Bronchial epithelial cell (primary cell): ENCODE results near the gene FHIT. TPM values are rescaled to one million over a fixed set of nuclear protein-coding genes. Genes with fewer than 3 reads are reported as not detected.

Source experiments
- DNase-seq: peaks from one replicate; pipeline ENCODE4 v3.0.0-alpha.2; 2010; ENCODE audit warnings: low read depth
- FAIRE-seq: peaks from 2 replicates; lab custom pipeline; 2011; peaks lifted over from hg19 to GRCh38; lab: Jason Lieb, UNC
- H3K27me3 ChIP-seq: 2 replicates; pipeline ENCODE4 v1.5.1; 2011; ENCODE audit warnings: low read length; ENCODE audit not compliant: control insufficient read depth, insufficient read depth
- H3K36me3 ChIP-seq: 2 replicates; pipeline ENCODE4 v1.5.1; 2011; ENCODE audit warnings: low read length; ENCODE audit not compliant: control insufficient read depth, insufficient read depth
- H3K4me3 ChIP-seq: 2 replicates; pipeline ENCODE4 v1.5.1; 2011; ENCODE audit warnings: mild to moderate bottlenecking, low read depth, low read length, control low read depth
- total RNA-seq: library from RNA; depleted of rRNA; stranded (reverse); fragments of >200 nt; gene quantifications from 2 replicates; pipeline ENCODE4 v1.2.1, GENCODE V29; 2014
- TF ChIP-seq, protein P1 (sequence below): IDR thresholded peaks from 2 replicates; pipeline ENCODE4 v1.5.1; 2011; ENCODE audit warnings: mild to moderate bottlenecking, moderate library complexity, low read length, control low read depth, inconsistent platforms; ENCODE audit not compliant: insufficient read depth, severe bottlenecking

The FHIT gene
- total RNA-seq, 1 donor from 2014 or later: 1.6 TPM

DNA sequence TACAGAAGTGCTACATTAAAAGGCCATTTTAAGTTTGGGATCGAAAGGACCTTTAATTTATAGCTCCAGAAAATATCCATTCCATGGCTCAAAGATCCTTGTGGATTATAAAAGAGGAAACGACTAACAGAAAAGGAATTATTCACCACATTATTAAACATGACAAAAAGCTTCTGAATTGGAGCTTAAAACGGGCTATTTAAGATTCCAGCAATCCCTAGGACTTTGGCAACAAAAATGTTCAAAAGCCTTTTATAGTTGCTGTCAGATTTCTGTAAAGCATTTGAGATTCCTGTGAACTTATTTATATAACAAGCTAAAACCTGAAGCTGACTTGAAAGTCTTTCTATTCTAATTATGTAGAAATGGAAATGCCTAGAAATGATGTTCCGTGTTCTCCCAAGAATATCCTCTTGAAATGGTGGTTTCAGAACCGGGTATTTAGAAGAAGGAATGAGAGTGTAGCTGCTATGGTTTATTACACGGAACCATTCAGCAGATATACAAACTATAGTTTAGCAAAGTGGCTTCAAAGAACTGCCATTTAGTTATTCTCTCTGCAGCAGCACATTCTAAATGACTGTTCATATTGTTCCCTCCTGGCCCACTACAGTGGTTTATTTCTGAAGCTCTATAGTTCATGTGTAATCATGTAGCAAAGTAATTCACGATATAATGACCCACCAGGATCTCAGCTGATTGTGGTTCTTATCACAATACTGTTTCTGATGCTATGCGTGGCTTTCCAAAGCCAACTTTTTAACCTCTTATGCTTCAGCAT, 961.7 kb downstream of the FHIT start:
- no peaks in the 10 kb centered on the region for H3K27me3 ChIP-seq
- DNase-seq: no peak
- no peak for FAIRE-seq
- TF ChIP-seq, protein P1, sequence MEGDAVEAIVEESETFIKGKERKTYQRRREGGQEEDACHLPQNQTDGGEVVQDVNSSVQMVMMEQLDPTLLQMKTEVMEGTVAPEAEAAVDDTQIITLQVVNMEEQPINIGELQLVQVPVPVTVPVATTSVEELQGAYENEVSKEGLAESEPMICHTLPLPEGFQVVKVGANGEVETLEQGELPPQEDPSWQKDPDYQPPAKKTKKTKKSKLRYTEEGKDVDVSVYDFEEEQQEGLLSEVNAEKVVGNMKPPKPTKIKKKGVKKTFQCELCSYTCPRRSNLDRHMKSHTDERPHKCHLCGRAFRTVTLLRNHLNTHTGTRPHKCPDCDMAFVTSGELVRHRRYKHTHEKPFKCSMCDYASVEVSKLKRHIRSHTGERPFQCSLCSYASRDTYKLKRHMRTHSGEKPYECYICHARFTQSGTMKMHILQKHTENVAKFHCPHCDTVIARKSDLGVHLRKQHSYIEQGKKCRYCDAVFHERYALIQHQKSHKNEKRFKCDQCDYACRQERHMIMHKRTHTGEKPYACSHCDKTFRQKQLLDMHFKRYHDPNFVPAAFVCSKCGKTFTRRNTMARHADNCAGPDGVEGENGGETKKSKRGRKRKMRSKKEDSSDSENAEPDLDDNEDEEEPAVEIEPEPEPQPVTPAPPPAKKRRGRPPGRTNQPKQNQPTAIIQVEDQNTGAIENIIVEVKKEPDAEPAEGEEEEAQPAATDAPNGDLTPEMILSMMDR: no peak
- H3K4me3 ChIP-seq: no peak overlapping the region
- H3K36me3 ChIP-seq: no peaks in the 10 kb centered on the region

- FAIRE-seq: no peak
- Histone ChIP-seq H3K27me3 (no peaks in the 10 kb centered on the region), H3K36me3 (no peaks in the 10 kb centered on the region), H3K4me3 (no peak overlapping the region)
- DNase-seq: no peak
- TF ChIP-seq, protein P1: no peak
These were observed 968.4 kb downstream of the FHIT start for GRCh38 chr3:60282866-60283265.

GRCh38 chr3:60281970-60282369, 969.3 kb downstream of the FHIT start:
- Histone ChIP-seq H3K4me3 (no peak overlapping the region), H3K27me3 (no peaks in the 10 kb centered on the region), H3K36me3 (no peaks in the 10 kb centered on the region)
- TF ChIP-seq, protein P1: no peak
- FAIRE-seq (no peak), DNase-seq (no peak)

DNA sequence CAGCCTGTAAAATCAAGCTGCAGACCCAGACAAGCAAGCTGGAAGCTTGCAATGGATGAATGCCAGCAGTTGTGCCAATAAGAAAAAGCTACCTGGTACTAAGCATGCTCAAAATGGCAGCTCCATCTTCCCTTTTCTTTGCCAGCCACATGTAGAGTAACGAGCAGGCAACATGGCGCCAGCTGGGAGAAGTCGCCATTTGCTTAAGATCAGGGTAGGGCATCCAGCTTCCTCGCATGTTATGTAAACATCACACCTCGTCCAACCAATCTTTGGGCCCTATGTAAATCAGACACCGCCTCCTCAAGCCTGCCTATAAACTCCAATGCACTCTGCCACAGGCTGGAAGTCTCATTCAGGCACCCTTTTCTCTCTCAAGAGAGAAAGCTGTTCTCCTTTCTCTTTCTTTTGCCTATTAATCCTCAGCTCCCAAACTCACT, 973.9 kb downstream of the FHIT start:
- FAIRE-seq (no peak), DNase-seq (no peak)
- H3K27me3 ChIP-seq: no peaks in the 10 kb centered on the region
- TF ChIP-seq, protein P1: no peak
- no peak overlapping the region for H3K4me3 ChIP-seq
- H3K36me3 ChIP-seq: no peaks in the 10 kb centered on the region

GRCh38 chr3:60276615-60277014, 974.6 kb downstream of the FHIT start:
- H3K36me3 ChIP-seq: no peaks in the 10 kb centered on the region
- no peaks in the 10 kb centered on the region for H3K27me3 ChIP-seq
- DNase-seq: no peak
- no peak for FAIRE-seq
- TF ChIP-seq, protein P1: no peak
- no peak overlapping the region for H3K4me3 ChIP-seq

GRCh38 chr3:60274646-60275045, 976.6 kb downstream of the FHIT start:
- Histone ChIP-seq H3K36me3 (no peaks in the 10 kb centered on the region), H3K27me3 (no peaks in the 10 kb centered on the region), H3K4me3 (no peak overlapping the region)
- no peak for DNase-seq
- TF ChIP-seq, protein P1: no peak
- no peak for FAIRE-seq
